ENCODE results near the gene JAKMIP1.

DNA sequence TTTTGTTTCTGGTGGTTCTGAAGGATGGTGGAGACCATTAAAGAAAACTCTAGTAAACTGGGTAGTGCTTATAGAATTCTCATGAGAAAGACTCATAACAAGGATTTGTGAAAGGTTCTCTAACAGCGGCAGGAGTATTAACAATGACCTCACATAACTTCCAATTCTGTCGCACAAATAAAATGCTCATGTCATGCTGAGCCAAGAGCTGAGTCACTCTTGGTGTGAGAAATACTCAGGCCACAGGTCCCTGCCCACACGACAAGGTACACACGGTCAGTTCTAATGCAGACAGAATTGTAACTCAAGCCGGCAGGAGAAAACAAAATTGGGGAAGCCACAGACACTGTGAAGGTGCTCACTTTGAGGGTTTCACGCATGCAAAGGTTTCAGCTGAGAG, 147.7 kb downstream of the JAKMIP1 start:
- TF ChIP-seq ZNF274 (IDR thresholded peaks at IDR 0.05; ENCODE audit: low read depth, low read length) (no peak), YY1 (IDR thresholded peaks at IDR 0.05; ENCODE audit: insufficient read depth, insufficient read length) (no peak)

Data from NT2/D1 (cell line).